ENCODE data around the gene KAT6B. TPM values are rescaled to one million over a fixed set of nuclear protein-coding genes. Genes with fewer than 3 reads are reported as not detected.

KAT6B gene
- total RNA-seq, 1 experiment from 2014 or later, result 5.2 TPM

DNA sequence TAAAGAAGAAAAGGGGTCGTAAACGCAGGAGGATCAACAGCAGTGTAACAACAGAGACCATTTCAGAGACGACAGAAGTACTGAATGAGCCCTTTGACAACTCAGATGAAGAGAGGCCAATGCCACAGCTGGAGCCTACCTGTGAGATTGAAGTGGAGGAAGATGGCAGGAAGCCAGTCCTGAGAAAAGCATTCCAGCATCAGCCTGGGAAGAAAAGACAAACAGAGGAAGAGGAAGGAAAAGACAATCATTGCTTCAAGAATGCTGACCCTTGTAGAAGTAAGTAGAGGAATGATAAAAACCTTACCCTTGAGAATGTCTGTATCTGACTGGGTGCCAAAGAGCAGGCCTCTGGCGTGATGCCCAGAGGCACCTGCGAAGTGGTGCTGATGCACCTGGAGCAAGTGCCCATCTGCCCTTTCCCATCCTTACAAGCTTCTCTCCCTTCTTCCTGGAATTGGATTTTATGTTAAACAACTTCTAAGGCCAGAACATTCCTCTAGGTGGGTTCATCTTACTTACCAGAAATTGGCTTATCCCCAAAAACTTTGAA lies 198.6 kb downstream of the KAT6B start:
- no peak overlapping the region for H3K4me3 ChIP-seq (ENCODE audit: insufficient read depth, low read depth, low read length)
- peaks cover 13% of the 10 kb centered on the region for H3K36me3 ChIP-seq (replicated peaks; ENCODE audit: control insufficient read depth, insufficient read depth, low read length)
- DNase-seq, result no peak
- no peaks in the 10 kb centered on the region for H3K27me3 ChIP-seq (ENCODE audit: control insufficient read depth, insufficient read depth, low read length)

DNA sequence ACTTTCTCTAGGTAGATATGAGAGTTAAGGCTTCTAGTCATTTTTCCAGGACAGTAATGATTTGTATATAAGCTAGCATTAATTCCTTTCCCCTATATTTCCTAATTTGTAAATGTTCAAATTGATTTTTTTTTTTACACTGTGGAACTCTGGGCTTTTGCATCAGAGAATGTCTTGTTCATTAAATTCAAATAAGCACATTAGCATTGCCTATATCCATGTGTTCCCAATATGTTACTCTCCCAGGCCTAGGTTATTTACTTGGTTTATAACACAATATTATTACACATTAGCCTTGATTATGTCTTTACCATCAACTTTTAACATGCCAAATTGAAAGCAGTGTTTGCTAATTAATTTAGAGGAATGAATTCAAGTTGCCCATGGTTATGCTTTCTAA lies 201.6 kb downstream of the KAT6B start:
- Histone ChIP-seq H3K36me3 (replicated peaks; ENCODE audit: control insufficient read depth, insufficient read depth, low read length) (peaks cover 12% of the 10 kb centered on the region), H3K4me3 (ENCODE audit: insufficient read depth, low read depth, low read length) (no peak overlapping the region), H3K27me3 (ENCODE audit: control insufficient read depth, insufficient read depth, low read length) (no peaks in the 10 kb centered on the region)
- no peak for DNase-seq

DNA sequence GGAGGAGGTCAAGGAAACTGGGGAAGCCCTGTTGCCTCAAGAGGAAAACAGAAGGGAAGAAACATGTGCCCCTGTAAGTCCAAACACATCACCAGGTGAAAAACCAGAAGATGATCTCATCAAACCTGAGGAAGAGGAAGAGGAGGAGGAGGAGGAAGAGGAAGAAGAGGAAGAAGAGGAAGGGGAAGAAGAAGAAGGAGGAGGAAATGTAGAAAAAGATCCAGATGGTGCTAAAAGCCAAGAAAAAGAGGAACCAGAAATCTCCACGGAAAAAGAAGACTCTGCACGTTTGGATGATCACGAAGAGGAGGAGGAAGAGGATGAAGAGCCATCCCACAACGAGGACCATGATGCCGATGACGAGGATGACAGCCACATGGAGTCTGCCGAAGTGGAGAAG lies 202.3 kb downstream of the KAT6B start:
- no peak overlapping the region for H3K4me3 ChIP-seq (ENCODE audit: insufficient read depth, low read depth, low read length)
- DNase-seq, result no peak

GRCh38 chr10:75029420-75029819 lies 203.0 kb downstream of the KAT6B start:
- no peak overlapping the region for H3K4me3 ChIP-seq (ENCODE audit: insufficient read depth, low read depth, low read length)
- H3K36me3 ChIP-seq (replicated peaks; ENCODE audit: control insufficient read depth, insufficient read depth, low read length), result peaks cover 12% of the 10 kb centered on the region
- no peaks in the 10 kb centered on the region for H3K27me3 ChIP-seq (ENCODE audit: control insufficient read depth, insufficient read depth, low read length)
- no peak for DNase-seq

More for the DNA sequence above, 202.3 kb downstream of the KAT6B start:
- H3K36me3 ChIP-seq (replicated peaks; ENCODE audit: control insufficient read depth, insufficient read depth, low read length), result peaks cover 12% of the 10 kb centered on the region
- H3K27me3 ChIP-seq (ENCODE audit: control insufficient read depth, insufficient read depth, low read length), result no peaks in the 10 kb centered on the region

DNA sequence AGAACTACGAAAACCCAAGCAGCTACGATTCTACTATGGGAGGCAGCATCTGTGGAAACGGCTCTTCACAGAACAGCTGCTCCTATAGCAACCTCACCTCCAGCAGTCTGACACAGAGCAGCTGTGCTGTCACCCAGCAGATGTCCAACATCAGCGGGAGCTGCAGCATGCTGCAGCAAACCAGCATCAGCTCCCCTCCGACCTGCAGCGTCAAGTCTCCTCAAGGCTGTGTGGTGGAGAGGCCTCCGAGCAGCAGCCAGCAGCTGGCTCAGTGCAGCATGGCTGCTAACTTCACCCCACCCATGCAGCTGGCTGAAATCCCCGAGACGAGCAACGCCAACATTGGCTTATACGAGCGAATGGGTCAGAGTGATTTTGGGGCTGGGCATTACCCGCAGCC lies 203.5 kb downstream of the KAT6B start:
- Histone ChIP-seq H3K4me3 (ENCODE audit: insufficient read depth, low read depth, low read length) (no peak overlapping the region), H3K36me3 (replicated peaks; ENCODE audit: control insufficient read depth, insufficient read depth, low read length) (peaks cover 12% of the 10 kb centered on the region), H3K27me3 (ENCODE audit: control insufficient read depth, insufficient read depth, low read length) (no peaks in the 10 kb centered on the region)
- DNase-seq, result no peak

GRCh38 chr10:75030371-75030770 lies 204.0 kb downstream of the KAT6B start:
- DNase-seq, result no peak
- peaks cover 7% of the 10 kb centered on the region for H3K36me3 ChIP-seq (replicated peaks; ENCODE audit: control insufficient read depth, insufficient read depth, low read length)
- no peak overlapping the region for H3K4me3 ChIP-seq (ENCODE audit: insufficient read depth, low read depth, low read length)
- no peaks in the 10 kb centered on the region for H3K27me3 ChIP-seq (ENCODE audit: control insufficient read depth, insufficient read depth, low read length)

DNA sequence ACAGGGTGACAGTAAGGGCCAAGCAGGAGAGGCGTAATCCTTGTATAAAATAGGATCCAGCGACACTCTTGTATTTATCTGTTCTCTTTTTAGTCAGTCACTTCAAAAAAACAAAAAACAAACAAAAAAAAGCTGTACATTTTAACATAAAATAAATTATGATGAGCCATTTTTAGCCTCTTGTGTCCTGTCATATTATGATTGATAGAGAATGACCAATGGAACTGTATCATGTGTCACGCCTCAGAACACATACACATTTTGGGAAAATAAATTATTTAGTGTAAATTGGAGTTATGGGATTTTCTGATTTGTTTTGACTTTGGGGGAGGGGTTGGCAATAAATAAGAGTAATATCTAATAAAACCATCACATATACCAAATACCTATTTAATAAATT lies 205.7 kb downstream of the KAT6B start:
- Histone ChIP-seq H3K36me3 (replicated peaks; ENCODE audit: control insufficient read depth, insufficient read depth, low read length) (peaks cover 7% of the 10 kb centered on the region), H3K4me3 (ENCODE audit: insufficient read depth, low read depth, low read length) (no peak overlapping the region), H3K27me3 (ENCODE audit: control insufficient read depth, insufficient read depth, low read length) (no peaks in the 10 kb centered on the region)
- DNase-seq, result no peak

GRCh38 chr10:75032813-75033212 lies 206.4 kb downstream of the KAT6B start:
- H3K27me3 ChIP-seq (ENCODE audit: control insufficient read depth, insufficient read depth, low read length), result no peaks in the 10 kb centered on the region
- no peak overlapping the region for H3K4me3 ChIP-seq (ENCODE audit: insufficient read depth, low read depth, low read length)
- no peak for DNase-seq
- H3K36me3 ChIP-seq (replicated peaks; ENCODE audit: control insufficient read depth, insufficient read depth, low read length), result peaks cover 7% of the 10 kb centered on the region

- H3K4me3 ChIP-seq (ENCODE audit: insufficient read depth, low read depth, low read length), result no peak overlapping the region
- no peaks in the 10 kb centered on the region for H3K27me3 ChIP-seq (ENCODE audit: control insufficient read depth, insufficient read depth, low read length)
- DNase-seq, result no peak
- H3K36me3 ChIP-seq (replicated peaks; ENCODE audit: control insufficient read depth, insufficient read depth, low read length), result peaks cover 7% of the 10 kb centered on the region
Measured at GRCh38 chr10:75033399-75034130, 207.2 kb downstream of the KAT6B start.

DNA sequence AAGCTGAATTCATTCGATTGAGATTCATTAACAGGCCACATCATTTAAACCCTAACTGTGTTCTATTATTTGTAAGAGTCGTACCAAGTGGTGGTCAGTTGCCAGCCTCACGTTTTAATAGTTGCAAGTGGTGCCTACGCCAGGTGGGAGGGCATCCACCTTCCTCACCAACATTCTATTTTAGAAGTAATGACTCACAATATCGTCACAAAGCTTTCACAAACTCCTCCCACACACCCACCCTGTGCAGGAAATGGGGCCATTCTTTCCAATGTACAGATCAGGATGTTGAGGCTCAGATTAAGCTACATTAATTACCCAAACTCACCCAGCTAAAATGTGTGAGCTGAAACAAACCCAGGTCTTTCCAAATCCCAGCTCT lies 207.7 kb downstream of the KAT6B start:
- no peaks in the 10 kb centered on the region for H3K27me3 ChIP-seq (ENCODE audit: control insufficient read depth, insufficient read depth, low read length)
- no peak for DNase-seq
- no peak overlapping the region for H3K4me3 ChIP-seq (ENCODE audit: insufficient read depth, low read depth, low read length)
- H3K36me3 ChIP-seq (replicated peaks; ENCODE audit: control insufficient read depth, insufficient read depth, low read length), result peaks cover 7% of the 10 kb centered on the region

GRCh38 chr10:75034714-75035258 lies 208.4 kb downstream of the KAT6B start:
- no peak for DNase-seq
- H3K27me3 ChIP-seq (ENCODE audit: control insufficient read depth, insufficient read depth, low read length), result no peaks in the 10 kb centered on the region
- H3K4me3 ChIP-seq (ENCODE audit: insufficient read depth, low read depth, low read length), result no peak overlapping the region

GRCh38 chr10:75035975-75036708 lies 209.7 kb downstream of the KAT6B start:
- no peak overlapping the region for H3K4me3 ChIP-seq (ENCODE audit: insufficient read depth, low read depth, low read length)
- H3K27me3 ChIP-seq (ENCODE audit: control insufficient read depth, insufficient read depth, low read length), result no peaks in the 10 kb centered on the region
- DNase-seq, result no peak
- no peaks in the 10 kb centered on the region for H3K36me3 ChIP-seq (replicated peaks; ENCODE audit: control insufficient read depth, insufficient read depth, low read length)

More at GRCh38 chr10:75034714-75035258, 208.4 kb downstream of the KAT6B start:
- peaks cover 3% of the 10 kb centered on the region for H3K36me3 ChIP-seq (replicated peaks; ENCODE audit: control insufficient read depth, insufficient read depth, low read length)

GRCh38 chr10:75037171-75038153 lies 211.1 kb downstream of the KAT6B start:
- Histone ChIP-seq H3K4me3 (ENCODE audit: insufficient read depth, low read depth, low read length) (no peak overlapping the region), H3K36me3 (replicated peaks; ENCODE audit: control insufficient read depth, insufficient read depth, low read length) (no peaks in the 10 kb centered on the region), H3K27me3 (ENCODE audit: control insufficient read depth, insufficient read depth, low read length) (no peaks in the 10 kb centered on the region)
- peak; percentile 38 for DNase-seq

- no peaks in the 10 kb centered on the region; the same call in 1 of the 2 replicates for H3K27me3 ChIP-seq (ENCODE audit: control insufficient read depth, insufficient read depth, low read length)
- H3K4me3 ChIP-seq (ENCODE audit: insufficient read depth, low read depth, low read length), result no peak overlapping the region
- DNase-seq, result no peak
- H3K36me3 ChIP-seq (replicated peaks; ENCODE audit: control insufficient read depth, insufficient read depth, low read length), result no peaks in the 10 kb centered on the region
Measured at GRCh38 chr10:75038335-75038734, 211.9 kb downstream of the KAT6B start.

Measured in H7 (cell line).